ENCODE measurements around the gene IP6K3.

DNA sequence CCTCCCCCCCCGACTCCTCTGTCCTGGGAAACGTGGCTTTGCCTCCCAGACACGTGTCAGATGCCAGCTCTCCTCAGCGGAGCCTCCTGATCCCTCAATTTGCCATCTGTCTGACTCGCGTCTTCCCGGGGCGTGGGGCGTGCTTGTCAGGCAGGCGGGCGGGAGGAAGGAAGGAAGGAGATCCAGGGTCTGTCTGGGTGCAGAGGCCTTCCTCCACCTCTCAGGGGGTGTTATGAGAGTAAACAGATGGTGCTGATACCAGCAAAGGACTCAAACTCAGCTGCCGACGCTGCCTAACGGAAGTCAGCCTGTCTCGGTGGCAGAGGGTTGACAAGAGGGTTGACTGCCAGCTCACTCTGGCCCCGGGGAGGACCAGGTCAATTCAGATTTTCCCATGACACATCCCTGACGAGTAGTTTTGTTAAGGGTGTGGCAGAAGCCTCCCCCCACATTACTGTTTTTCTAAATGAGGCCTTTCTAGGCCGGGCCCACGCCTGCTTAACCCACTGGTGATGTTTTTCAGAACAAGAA, 52.2 kb downstream of the IP6K3 start:
- no peak for TF ChIP-seq POLR2AphosphoS5 (IDR thresholded peaks at IDR 0.05; ENCODE audit: low read depth)
- TF ChIP-seq, protein P1, sequence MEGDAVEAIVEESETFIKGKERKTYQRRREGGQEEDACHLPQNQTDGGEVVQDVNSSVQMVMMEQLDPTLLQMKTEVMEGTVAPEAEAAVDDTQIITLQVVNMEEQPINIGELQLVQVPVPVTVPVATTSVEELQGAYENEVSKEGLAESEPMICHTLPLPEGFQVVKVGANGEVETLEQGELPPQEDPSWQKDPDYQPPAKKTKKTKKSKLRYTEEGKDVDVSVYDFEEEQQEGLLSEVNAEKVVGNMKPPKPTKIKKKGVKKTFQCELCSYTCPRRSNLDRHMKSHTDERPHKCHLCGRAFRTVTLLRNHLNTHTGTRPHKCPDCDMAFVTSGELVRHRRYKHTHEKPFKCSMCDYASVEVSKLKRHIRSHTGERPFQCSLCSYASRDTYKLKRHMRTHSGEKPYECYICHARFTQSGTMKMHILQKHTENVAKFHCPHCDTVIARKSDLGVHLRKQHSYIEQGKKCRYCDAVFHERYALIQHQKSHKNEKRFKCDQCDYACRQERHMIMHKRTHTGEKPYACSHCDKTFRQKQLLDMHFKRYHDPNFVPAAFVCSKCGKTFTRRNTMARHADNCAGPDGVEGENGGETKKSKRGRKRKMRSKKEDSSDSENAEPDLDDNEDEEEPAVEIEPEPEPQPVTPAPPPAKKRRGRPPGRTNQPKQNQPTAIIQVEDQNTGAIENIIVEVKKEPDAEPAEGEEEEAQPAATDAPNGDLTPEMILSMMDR (IDR thresholded peaks at IDR 0.05; ENCODE audit: insufficient read depth, low read length), result no peak
- TF ChIP-seq, protein P2, sequence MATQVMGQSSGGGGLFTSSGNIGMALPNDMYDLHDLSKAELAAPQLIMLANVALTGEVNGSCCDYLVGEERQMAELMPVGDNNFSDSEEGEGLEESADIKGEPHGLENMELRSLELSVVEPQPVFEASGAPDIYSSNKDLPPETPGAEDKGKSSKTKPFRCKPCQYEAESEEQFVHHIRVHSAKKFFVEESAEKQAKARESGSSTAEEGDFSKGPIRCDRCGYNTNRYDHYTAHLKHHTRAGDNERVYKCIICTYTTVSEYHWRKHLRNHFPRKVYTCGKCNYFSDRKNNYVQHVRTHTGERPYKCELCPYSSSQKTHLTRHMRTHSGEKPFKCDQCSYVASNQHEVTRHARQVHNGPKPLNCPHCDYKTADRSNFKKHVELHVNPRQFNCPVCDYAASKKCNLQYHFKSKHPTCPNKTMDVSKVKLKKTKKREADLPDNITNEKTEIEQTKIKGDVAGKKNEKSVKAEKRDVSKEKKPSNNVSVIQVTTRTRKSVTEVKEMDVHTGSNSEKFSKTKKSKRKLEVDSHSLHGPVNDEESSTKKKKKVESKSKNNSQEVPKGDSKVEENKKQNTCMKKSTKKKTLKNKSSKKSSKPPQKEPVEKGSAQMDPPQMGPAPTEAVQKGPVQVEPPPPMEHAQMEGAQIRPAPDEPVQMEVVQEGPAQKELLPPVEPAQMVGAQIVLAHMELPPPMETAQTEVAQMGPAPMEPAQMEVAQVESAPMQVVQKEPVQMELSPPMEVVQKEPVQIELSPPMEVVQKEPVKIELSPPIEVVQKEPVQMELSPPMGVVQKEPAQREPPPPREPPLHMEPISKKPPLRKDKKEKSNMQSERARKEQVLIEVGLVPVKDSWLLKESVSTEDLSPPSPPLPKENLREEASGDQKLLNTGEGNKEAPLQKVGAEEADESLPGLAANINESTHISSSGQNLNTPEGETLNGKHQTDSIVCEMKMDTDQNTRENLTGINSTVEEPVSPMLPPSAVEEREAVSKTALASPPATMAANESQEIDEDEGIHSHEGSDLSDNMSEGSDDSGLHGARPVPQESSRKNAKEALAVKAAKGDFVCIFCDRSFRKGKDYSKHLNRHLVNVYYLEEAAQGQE (IDR thresholded peaks at IDR 0.05; ENCODE audit: insufficient replicate concordance, low read depth), result no peak
- no peak for TF ChIP-seq GABPA (IDR thresholded peaks at IDR 0.05; ENCODE audit: low read depth)
- TF ChIP-seq SPI1 (IDR thresholded peaks at IDR 0.05; ENCODE audit: borderline replicate concordance, low read depth), result no peak

All from HL-60 (cell line).